Measurements from ENCODE around the gene ERI2. TPM values are rescaled to one million over a fixed set of nuclear protein-coding genes. Genes with fewer than 3 reads are reported as not detected.
"Not testable (repeated sequence)": the region's sequence is repeated elsewhere in the genome, so short reads cannot be mapped to it uniquely, and the experiment has no call there.

ERI2 gene
- total RNA-seq, 1 experiment from 2014 or later, result 21.9 TPM

- DNase-seq (ENCODE audit: low spot score), result no peak
Observed at GRCh38 chr16:20818929-20819585, 12.8 kb upstream of the ERI2 start.

- peak; percentile 16 for DNase-seq (ENCODE audit: low spot score)
Observed at GRCh38 chr16:20814784-20815183, 8.5 kb upstream of the ERI2 start.

- no peak for DNase-seq (ENCODE audit: low spot score)
Observed at GRCh38 chr16:20812510-20812909, 6.2 kb upstream of the ERI2 start.

GRCh38 chr16:20811889-20812439 lies 5.7 kb upstream of the ERI2 start:
- no peak for DNase-seq (ENCODE audit: low spot score)

GRCh38 chr16:20807862-20808261 lies 1.6 kb upstream of the ERI2 start:
- no peak for DNase-seq (ENCODE audit: low spot score)

GRCh38 chr16:20805684-20806167 lies 546 bp downstream of the ERI2 start:
- not testable (repeated sequence) for DNase-seq (ENCODE audit: low spot score)

- no peak for DNase-seq (ENCODE audit: low spot score)
Observed at GRCh38 chr16:20803561-20804214, 2.6 kb downstream of the ERI2 start.

GRCh38 chr16:20803192-20803560 lies 3.1 kb downstream of the ERI2 start:
- DNase-seq (ENCODE audit: low spot score), result no peak

- no peak for DNase-seq (ENCODE audit: low spot score)
Observed at GRCh38 chr16:20801278-20801677, 5.0 kb downstream of the ERI2 start.

GRCh38 chr16:20799599-20799998 lies 6.7 kb downstream of the ERI2 start:
- peak; percentile 24 for DNase-seq (ENCODE audit: low spot score)

- DNase-seq (ENCODE audit: low spot score), result no peak
Observed at GRCh38 chr16:20798364-20798763, 7.9 kb downstream of the ERI2 start.

GRCh38 chr16:20791923-20792612 lies 14.2 kb downstream of the ERI2 start:
- DNase-seq (ENCODE audit: low spot score), result no peak

GRCh38 chr16:20789130-20789529 lies 17.1 kb downstream of the ERI2 start:
- DNase-seq (ENCODE audit: low spot score), result no peak

GRCh38 chr16:20784204-20784603 lies 22.1 kb downstream of the ERI2 start:
- DNase-seq (ENCODE audit: low spot score), result no peak

- no peak for DNase-seq (ENCODE audit: low spot score)
Observed at GRCh38 chr16:20782470-20782869, 23.8 kb downstream of the ERI2 start.

- no peak for DNase-seq (ENCODE audit: low spot score)
Observed at GRCh38 chr16:20781697-20782096, 24.6 kb downstream of the ERI2 start.

GRCh38 chr16:20774703-20775362 lies 31.4 kb downstream of the ERI2 start:
- DNase-seq (ENCODE audit: low spot score), result peak; percentile 75

- no peak for DNase-seq (ENCODE audit: low spot score)
Observed at GRCh38 chr16:20773679-20774078, 32.6 kb downstream of the ERI2 start.

GRCh38 chr16:20768818-20769217 lies 37.5 kb downstream of the ERI2 start:
- no peak for DNase-seq (ENCODE audit: low spot score)

GRCh38 chr16:20768121-20768520 lies 38.2 kb downstream of the ERI2 start:
- DNase-seq (ENCODE audit: low spot score), result no peak

GRCh38 chr16:20767577-20767976 lies 38.7 kb downstream of the ERI2 start:
- no peak for DNase-seq (ENCODE audit: low spot score)

GRCh38 chr16:20766294-20766693 lies 40.0 kb downstream of the ERI2 start:
- no peak for DNase-seq (ENCODE audit: low spot score)
